Stimulated activated naive CD8-positive, alpha-beta T cell treated with anti-CD3 and anti-CD28 coated beads, Interleukin-15, Interleukin-2, amounts not matched to agents 100 ng/mL and 50 ng/mL, for 24 hours (primary cell): ENCODE measurements around the gene SENP8.
A peak's percentile ranks its signal among the peaks of the same experiment; 100 is the strongest.
"Not testable (repeated sequence)": the region's sequence is repeated elsewhere in the genome, so short reads cannot be mapped to it uniquely, and the experiment has no call there.

Experiments
- H3K27ac Mint-ChIP-seq: one replicate; pipeline ENCODE4 v1.8.0; 2021; ENCODE audit warnings: mild to moderate bottlenecking, mixed read lengths
- H3K27me3 Mint-ChIP-seq: one replicate; pipeline ENCODE4 v1.8.0; 2021; ENCODE audit warnings: mixed read lengths
- H3K36me3 Mint-ChIP-seq: one replicate; pipeline ENCODE4 v1.8.0; 2021; ENCODE audit warnings: low read depth, mixed read lengths
- H3K4me1 Mint-ChIP-seq: one replicate; pipeline ENCODE4 v1.8.0; 2021; ENCODE audit warnings: low read depth, mixed read lengths
- H3K4me3 Mint-ChIP-seq: one replicate; pipeline ENCODE4 v1.8.0; 2021; ENCODE audit warnings: mild to moderate bottlenecking, mixed read lengths
- H3K9me3 Mint-ChIP-seq: one replicate; pipeline ENCODE4 v1.8.0; 2021; ENCODE audit warnings: mixed read lengths

The SENP8 gene

GRCh38 chr15:72118017-72118978 lies at the start of gene SENP8, which contains the start of gene MYO9A:
Gene SENP8, plus strand, starts transcription at chr15:72118403. Its CDS starts 21,221 bp downstream, at chr15:72139624.
Gene MYO9A, minus strand, starts transcription at chr15:72118150. Its CDS starts 71,587 bp downstream, at chr15:72046563.
- Mint-ChIP-seq H3K36me3 (no peaks in the 10 kb centered on the region), H3K4me3 (peak within 1 kb of the TSS; percentile 95), H3K9me3 (no peaks in the 10 kb centered on the region), H3K27me3 (no peaks in the 10 kb centered on the region), H3K4me1 (peaks cover 32% of the 10 kb centered on the region), H3K27ac (peak within 1 kb of the TSS; percentile 98)

- H3K36me3 Mint-ChIP-seq: no peaks in the 10 kb centered on the region
- H3K4me3 Mint-ChIP-seq: no peak overlapping the region
- H3K9me3 Mint-ChIP-seq: no peaks in the 10 kb centered on the region
- H3K27me3 Mint-ChIP-seq: no peaks in the 10 kb centered on the region
- H3K27ac Mint-ChIP-seq: no peak overlapping the region
- peaks cover 7% of the 10 kb centered on the region for H3K4me1 Mint-ChIP-seq
Measured at GRCh38 chr15:72068856-72069255, 49.3 kb upstream of the SENP8 start.

- Mint-ChIP-seq H3K27ac (no peak overlapping the region), H3K4me1 (peaks cover 7% of the 10 kb centered on the region), H3K27me3 (no peaks in the 10 kb centered on the region), H3K36me3 (no peaks in the 10 kb centered on the region), H3K9me3 (no peaks in the 10 kb centered on the region), H3K4me3 (no peak overlapping the region)
Measured at GRCh38 chr15:72070817-72071447, 47.3 kb upstream of the SENP8 start.

- H3K4me1 Mint-ChIP-seq, H3K9me3 Mint-ChIP-seq, H3K36me3 Mint-ChIP-seq, H3K4me3 Mint-ChIP-seq, H3K27me3 Mint-ChIP-seq, H3K27ac Mint-ChIP-seq: not testable (repeated sequence)
Measured at GRCh38 chr15:72071448-72071825, 46.8 kb upstream of the SENP8 start.

- Mint-ChIP-seq H3K36me3 (peaks cover 4% of the 10 kb centered on the region), H3K27me3 (no peaks in the 10 kb centered on the region), H3K9me3 (no peaks in the 10 kb centered on the region), H3K4me1 (peaks cover 18% of the 10 kb centered on the region), H3K4me3 (no peak overlapping the region), H3K27ac (no peak overlapping the region)
Measured at GRCh38 chr15:72074335-72075060, 43.7 kb upstream of the SENP8 start.

GRCh38 chr15:72077950-72078349 lies 40.3 kb upstream of the SENP8 start:
- H3K4me3 Mint-ChIP-seq: no peak overlapping the region
- no peaks in the 10 kb centered on the region for H3K27me3 Mint-ChIP-seq
- peaks cover 11% of the 10 kb centered on the region for H3K4me1 Mint-ChIP-seq
- H3K9me3 Mint-ChIP-seq: peaks cover 4% of the 10 kb centered on the region
- H3K36me3 Mint-ChIP-seq: peaks cover 4% of the 10 kb centered on the region
- no peak overlapping the region for H3K27ac Mint-ChIP-seq

- no peaks in the 10 kb centered on the region for H3K27me3 Mint-ChIP-seq
- H3K9me3 Mint-ChIP-seq: peaks cover 14% of the 10 kb centered on the region
- H3K36me3 Mint-ChIP-seq: peaks cover 10% of the 10 kb centered on the region
- H3K4me1 Mint-ChIP-seq: peaks cover 11% of the 10 kb centered on the region
- no peak overlapping the region for H3K4me3 Mint-ChIP-seq
- H3K27ac Mint-ChIP-seq: no peak overlapping the region
Measured at GRCh38 chr15:72078887-72079286, 39.3 kb upstream of the SENP8 start.

GRCh38 chr15:72082176-72082575 lies 36.0 kb upstream of the SENP8 start:
- Mint-ChIP-seq H3K36me3 (peaks cover 16% of the 10 kb centered on the region), H3K4me3 (no peak overlapping the region), H3K4me1 (peaks cover 11% of the 10 kb centered on the region), H3K9me3 (peaks cover 20% of the 10 kb centered on the region), H3K27me3 (no peaks in the 10 kb centered on the region), H3K27ac (no peak overlapping the region)

- Mint-ChIP-seq H3K4me3 (no peak overlapping the region), H3K27me3 (no peaks in the 10 kb centered on the region), H3K9me3 (peaks cover 20% of the 10 kb centered on the region), H3K36me3 (peaks cover 20% of the 10 kb centered on the region), H3K27ac (no peak overlapping the region), H3K4me1 (no peaks in the 10 kb centered on the region)
Measured at GRCh38 chr15:72086010-72086697, 32.0 kb upstream of the SENP8 start.

- H3K36me3 Mint-ChIP-seq: peaks cover 20% of the 10 kb centered on the region
- H3K27me3 Mint-ChIP-seq: no peaks in the 10 kb centered on the region
- H3K4me1 Mint-ChIP-seq: no peaks in the 10 kb centered on the region
- no peak overlapping the region for H3K27ac Mint-ChIP-seq
- no peak overlapping the region for H3K4me3 Mint-ChIP-seq
- H3K9me3 Mint-ChIP-seq: peaks cover 19% of the 10 kb centered on the region
Measured at GRCh38 chr15:72086920-72087648, 31.1 kb upstream of the SENP8 start.

- no peaks in the 10 kb centered on the region for H3K27me3 Mint-ChIP-seq
- no peak overlapping the region for H3K27ac Mint-ChIP-seq
- no peaks in the 10 kb centered on the region for H3K9me3 Mint-ChIP-seq
- H3K4me1 Mint-ChIP-seq: no peaks in the 10 kb centered on the region
- no peak overlapping the region for H3K4me3 Mint-ChIP-seq
- H3K36me3 Mint-ChIP-seq: peaks cover 14% of the 10 kb centered on the region
Measured at GRCh38 chr15:72092006-72092405, 26.2 kb upstream of the SENP8 start.

GRCh38 chr15:72092691-72093090 lies 25.5 kb upstream of the SENP8 start:
- Mint-ChIP-seq H3K9me3 (no peaks in the 10 kb centered on the region), H3K36me3 (peaks cover 10% of the 10 kb centered on the region), H3K4me1 (no peaks in the 10 kb centered on the region), H3K4me3 (no peak overlapping the region), H3K27me3 (no peaks in the 10 kb centered on the region), H3K27ac (no peak overlapping the region)

GRCh38 chr15:72096796-72097195 lies 21.4 kb upstream of the SENP8 start:
- H3K36me3 Mint-ChIP-seq: peaks cover 9% of the 10 kb centered on the region
- H3K27ac Mint-ChIP-seq: no peak overlapping the region
- no peaks in the 10 kb centered on the region for H3K27me3 Mint-ChIP-seq
- H3K9me3 Mint-ChIP-seq: no peaks in the 10 kb centered on the region
- no peak overlapping the region for H3K4me3 Mint-ChIP-seq
- no peaks in the 10 kb centered on the region for H3K4me1 Mint-ChIP-seq

- Mint-ChIP-seq H3K27ac (no peak overlapping the region), H3K4me3 (no peak overlapping the region), H3K9me3 (no peaks in the 10 kb centered on the region), H3K4me1 (no peaks in the 10 kb centered on the region), H3K36me3 (peaks cover 9% of the 10 kb centered on the region), H3K27me3 (no peaks in the 10 kb centered on the region)
Measured at GRCh38 chr15:72098040-72098439, 20.2 kb upstream of the SENP8 start.
